Panc1 (cell line): ENCODE measurements around the gene SH2D1A. TPM values are rescaled to one million over a fixed set of nuclear protein-coding genes. Genes with fewer than 3 reads are reported as not detected.

Experiments
- ATAC-seq: fragments of 200-7000 bp; cut with Tn5 transposase; 2 replicates; pipeline ENCODE4 v1.9.1; 2020; ENCODE audit warnings: mild to moderate bottlenecking, moderate library complexity
- BruUV-seq: library from RNA; stranded (reverse); fragments of 400-500 nt; replicated peaks from 2 replicates; lab custom pipeline; 2021; lab: Mats Ljungman, UMichigan
- CTCF ChIA-PET: fragments of 300-600 bp; sonication (Branson Sonifier 250); formaldehyde crosslinking; loops from one replicate; lab custom pipeline; 2022; ENCODE audit warnings: antibody characterized with exemption; lab: Charles Lee
- POLR2A ChIA-PET: fragments of 300-600 bp; sonication (Branson Sonifier 250); formaldehyde crosslinking; loops from one replicate; lab custom pipeline; 2022; ENCODE audit warnings: antibody characterized with exemption; lab: Charles Lee
- DNase-seq: peaks from one replicate; pipeline ENCODE4 v3.0.0-alpha.2; 2010; ENCODE audit warnings: low read depth, low spot score
- H3K27ac ChIP-seq: 2 replicates; pipeline ENCODE4 v1.5.1; 2011; ENCODE audit warnings: mild to moderate bottlenecking, low read length, inconsistent platforms
- H3K27me3 ChIP-seq: fragments of 200-500 bp; sonication (Bioruptor generic); 2 replicates; pipeline ENCODE4 v1.6.0; 2014; ENCODE audit warnings: low read length, inconsistent platforms; ENCODE audit not compliant: control insufficient read depth, insufficient read depth
- H3K36me3 ChIP-seq: fragments of 200-500 bp; sonication (Bioruptor generic); 2 replicates; pipeline ENCODE4 v1.5.1; 2014; ENCODE audit warnings: inconsistent platforms, mild to moderate bottlenecking, low read length, moderate library complexity; ENCODE audit not compliant: control insufficient read depth, insufficient read depth
- H3K4me1 ChIP-seq: 2 replicates; pipeline ENCODE4 v1.5.1; 2011; ENCODE audit warnings: inconsistent platforms, mild to moderate bottlenecking, low read length, moderate library complexity; ENCODE audit not compliant: control insufficient read depth, insufficient read depth
- H3K4me3 ChIP-seq, 2 experiments: 2 replicates each; pipeline ENCODE4 v1.5.1; 2011 to 2012; ENCODE audit warnings: low read depth in 2 of 2, low read length in 2 of 2, mild to moderate bottlenecking in 2 of 2, inconsistent platforms in 1 of 2, moderate library complexity in 1 of 2
- H3K9me3 ChIP-seq: fragments of 200-500 bp; sonication (Bioruptor generic); 2 replicates; pipeline ENCODE4 v1.5.1; 2014; ENCODE audit warnings: low read depth, mild to moderate bottlenecking, inconsistent platforms, low read length, moderate library complexity; ENCODE audit not compliant: control insufficient read depth, insufficient read depth
- POLR2AphosphoS5 ChIP-seq: IDR thresholded peaks from 2 replicates; pipeline ENCODE4 v1.6.1; 2012; ENCODE audit warnings: mild to moderate bottlenecking, low read depth, low read length, moderate library complexity
- SIN3A ChIP-seq: IDR thresholded peaks from 2 replicates; pipeline ENCODE4 v1.6.1; 2012; ENCODE audit warnings: low read depth, mild to moderate bottlenecking, low read length, moderate library complexity, borderline replicate concordance; ENCODE audit not compliant: insufficient read depth
- TCF7L2 ChIP-seq: IDR thresholded peaks from 2 replicates; pipeline ENCODE4 v1.6.1; 2011; ENCODE audit warnings: mild to moderate bottlenecking, low read depth, low read length, inconsistent platforms
- in situ Hi-C: cut with HindIII; loops from 2 replicates; pipeline ENCODE4 v1.10.0; 2016; ENCODE audit warnings: low sequenced_read_pairs, low pct_unique_long_range_greater_than_20kb
- intact Hi-C: fragments of 100-400 bp; cut with micrococcal nuclease; formaldehyde crosslinking; loops from one replicate; pipeline ENCODE4 v1.10.0; 2022; ENCODE audit not compliant: unreplicated experiment
- total RNA-seq: library from RNA; stranded (reverse); gene quantifications from one replicate; pipeline ENCODE4 v1.2.1, GENCODE V29; 2021; ENCODE audit not compliant: unreplicated experiment
- TF ChIP-seq, protein P1 (sequence below): fragments of 450-650 bp; IDR thresholded peaks from 2 replicates; pipeline ENCODE4 v1.5.1; 2017; ENCODE audit warnings: mild to moderate bottlenecking
- TF ChIP-seq, protein P2 (sequence below), 2 experiments: IDR thresholded peaks; 2 replicates each; pipeline ENCODE4 v1.6.1; 2011 to 2012; ENCODE audit warnings: low read depth in 2 of 2, control low read depth in 1 of 2, low read length in 1 of 2, mild to moderate bottlenecking in 1 of 2, moderate library complexity in 1 of 2; ENCODE audit not compliant: insufficient read depth in 1 of 2

Gene SH2D1A
- total RNA-seq, 1 experiment from 2014 or later: 0.21 TPM

DNA sequence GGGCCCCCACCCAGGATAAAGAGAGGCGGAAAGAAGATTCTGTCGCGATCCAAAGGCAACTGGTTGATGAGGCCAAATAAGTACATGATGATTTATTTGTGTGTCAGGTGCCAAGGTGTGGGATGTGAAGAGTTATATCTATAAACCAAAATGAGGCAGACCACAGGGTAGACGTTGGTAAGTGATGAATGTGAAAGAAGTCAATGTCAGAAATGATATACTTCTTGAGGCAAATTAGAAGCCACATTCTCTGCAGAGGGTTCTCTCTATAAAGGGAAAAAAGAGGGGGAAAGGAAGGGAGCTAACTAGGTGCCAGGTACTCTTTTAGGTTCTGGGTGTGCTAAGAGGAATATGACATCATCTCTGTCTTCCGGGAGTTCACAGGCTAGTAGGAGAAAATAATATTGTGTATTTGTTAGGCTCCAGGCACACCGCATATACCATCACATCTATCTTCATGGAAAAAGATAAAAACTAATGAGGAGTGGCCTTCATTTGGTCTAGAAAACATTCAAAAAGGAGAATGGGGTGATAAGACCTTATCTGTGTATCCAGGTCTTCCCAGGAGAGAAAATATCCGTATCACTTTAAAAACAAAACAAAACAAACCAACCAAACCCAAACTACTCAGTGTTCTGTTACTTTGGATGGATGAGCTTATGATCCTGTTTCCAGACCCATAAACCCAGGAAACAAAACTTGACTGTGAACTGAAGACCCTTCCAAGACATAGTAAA lies 4.8 kb upstream of the SH2D1A start:
- DNase-seq (no peak), ATAC-seq (no peak)
- BruUV-seq: no TSS peak
- CTCF ChIA-PET: no interaction called here
- Histone ChIP-seq H3K27ac (no peak overlapping the region), H3K4me1 (no peaks in the 10 kb centered on the region), H3K9me3 (no peaks in the 10 kb centered on the region), H3K4me3 (no peak overlapping the region), H3K27me3 (no peaks in the 10 kb centered on the region), H3K36me3 (no peaks in the 10 kb centered on the region)
- in situ Hi-C loops: no loop called here
- no peak for TF ChIP-seq TCF7L2
- TF ChIP-seq, protein P1, sequence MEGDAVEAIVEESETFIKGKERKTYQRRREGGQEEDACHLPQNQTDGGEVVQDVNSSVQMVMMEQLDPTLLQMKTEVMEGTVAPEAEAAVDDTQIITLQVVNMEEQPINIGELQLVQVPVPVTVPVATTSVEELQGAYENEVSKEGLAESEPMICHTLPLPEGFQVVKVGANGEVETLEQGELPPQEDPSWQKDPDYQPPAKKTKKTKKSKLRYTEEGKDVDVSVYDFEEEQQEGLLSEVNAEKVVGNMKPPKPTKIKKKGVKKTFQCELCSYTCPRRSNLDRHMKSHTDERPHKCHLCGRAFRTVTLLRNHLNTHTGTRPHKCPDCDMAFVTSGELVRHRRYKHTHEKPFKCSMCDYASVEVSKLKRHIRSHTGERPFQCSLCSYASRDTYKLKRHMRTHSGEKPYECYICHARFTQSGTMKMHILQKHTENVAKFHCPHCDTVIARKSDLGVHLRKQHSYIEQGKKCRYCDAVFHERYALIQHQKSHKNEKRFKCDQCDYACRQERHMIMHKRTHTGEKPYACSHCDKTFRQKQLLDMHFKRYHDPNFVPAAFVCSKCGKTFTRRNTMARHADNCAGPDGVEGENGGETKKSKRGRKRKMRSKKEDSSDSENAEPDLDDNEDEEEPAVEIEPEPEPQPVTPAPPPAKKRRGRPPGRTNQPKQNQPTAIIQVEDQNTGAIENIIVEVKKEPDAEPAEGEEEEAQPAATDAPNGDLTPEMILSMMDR: no peak
- POLR2A ChIA-PET: no interaction called here
- intact Hi-C loops: no loop called here

DNA sequence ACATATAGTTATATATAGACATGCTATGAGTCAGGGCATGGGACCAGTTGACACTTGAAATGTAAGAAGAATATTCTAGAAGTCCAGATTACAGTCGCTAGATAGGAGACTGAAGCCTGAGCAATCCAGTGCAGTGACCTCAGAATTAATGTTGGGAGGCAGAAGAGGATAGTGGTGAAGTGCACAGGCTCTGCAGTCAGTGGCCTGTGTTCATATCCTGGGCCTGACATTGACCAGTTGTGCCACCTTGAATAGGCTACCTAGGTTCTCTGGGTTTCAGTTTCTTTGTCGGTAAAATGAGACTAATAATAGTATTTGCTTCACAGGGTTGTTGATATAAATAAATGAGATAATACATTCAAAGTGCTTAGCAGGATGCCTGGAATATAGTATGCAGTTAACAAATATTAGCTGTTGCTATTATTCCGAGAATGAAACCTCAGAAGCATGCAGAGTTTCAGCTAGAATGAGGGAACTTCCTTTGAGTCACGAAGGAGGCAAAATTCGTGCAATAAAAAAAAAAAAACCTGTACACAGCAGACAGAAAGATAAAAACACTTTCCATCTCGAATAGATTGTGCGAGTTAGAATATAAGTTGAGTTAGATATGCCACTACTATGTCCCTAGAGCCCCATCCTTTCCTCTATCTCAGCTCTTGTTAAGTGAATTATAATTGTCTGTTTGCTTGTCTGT lies 4.0 kb upstream of the SH2D1A start:
- intact Hi-C loops: no loop called here
- in situ Hi-C loops: no loop called here
- CTCF ChIA-PET: no interaction called here
- no peaks in the 10 kb centered on the region for H3K9me3 ChIP-seq
- no peaks in the 10 kb centered on the region for H3K4me1 ChIP-seq
- no peak for ATAC-seq
- H3K4me3 ChIP-seq: no peak overlapping the region
- POLR2A ChIA-PET: no interaction called here
- TF ChIP-seq SIN3A: no peak
- TF ChIP-seq, protein P1: no peak
- no peak for TF ChIP-seq POLR2AphosphoS5
- TF ChIP-seq, protein P2, sequence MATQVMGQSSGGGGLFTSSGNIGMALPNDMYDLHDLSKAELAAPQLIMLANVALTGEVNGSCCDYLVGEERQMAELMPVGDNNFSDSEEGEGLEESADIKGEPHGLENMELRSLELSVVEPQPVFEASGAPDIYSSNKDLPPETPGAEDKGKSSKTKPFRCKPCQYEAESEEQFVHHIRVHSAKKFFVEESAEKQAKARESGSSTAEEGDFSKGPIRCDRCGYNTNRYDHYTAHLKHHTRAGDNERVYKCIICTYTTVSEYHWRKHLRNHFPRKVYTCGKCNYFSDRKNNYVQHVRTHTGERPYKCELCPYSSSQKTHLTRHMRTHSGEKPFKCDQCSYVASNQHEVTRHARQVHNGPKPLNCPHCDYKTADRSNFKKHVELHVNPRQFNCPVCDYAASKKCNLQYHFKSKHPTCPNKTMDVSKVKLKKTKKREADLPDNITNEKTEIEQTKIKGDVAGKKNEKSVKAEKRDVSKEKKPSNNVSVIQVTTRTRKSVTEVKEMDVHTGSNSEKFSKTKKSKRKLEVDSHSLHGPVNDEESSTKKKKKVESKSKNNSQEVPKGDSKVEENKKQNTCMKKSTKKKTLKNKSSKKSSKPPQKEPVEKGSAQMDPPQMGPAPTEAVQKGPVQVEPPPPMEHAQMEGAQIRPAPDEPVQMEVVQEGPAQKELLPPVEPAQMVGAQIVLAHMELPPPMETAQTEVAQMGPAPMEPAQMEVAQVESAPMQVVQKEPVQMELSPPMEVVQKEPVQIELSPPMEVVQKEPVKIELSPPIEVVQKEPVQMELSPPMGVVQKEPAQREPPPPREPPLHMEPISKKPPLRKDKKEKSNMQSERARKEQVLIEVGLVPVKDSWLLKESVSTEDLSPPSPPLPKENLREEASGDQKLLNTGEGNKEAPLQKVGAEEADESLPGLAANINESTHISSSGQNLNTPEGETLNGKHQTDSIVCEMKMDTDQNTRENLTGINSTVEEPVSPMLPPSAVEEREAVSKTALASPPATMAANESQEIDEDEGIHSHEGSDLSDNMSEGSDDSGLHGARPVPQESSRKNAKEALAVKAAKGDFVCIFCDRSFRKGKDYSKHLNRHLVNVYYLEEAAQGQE (IDR thresholded peaks at IDR 0.05; ENCODE audit: insufficient read depth in 1 of 2, low read depth in 2 of 2, low read length in 1 of 2): no peak
- no peak for TF ChIP-seq TCF7L2
- no peaks in the 10 kb centered on the region for H3K36me3 ChIP-seq
- H3K27ac ChIP-seq: no peak overlapping the region
- no TSS peak for BruUV-seq
- DNase-seq: no peak
- H3K27me3 ChIP-seq: no peaks in the 10 kb centered on the region
